GM12865 (cell line): ENCODE results near the gene RC3H2.

Experiments used
- DNase-seq: peaks from one replicate; pipeline ENCODE4 v3.0.0; 2010; ENCODE audit warnings: low read depth
- H3K4me3 ChIP-seq: 2 replicates; pipeline ENCODE4 v1.5.1; 2011; ENCODE audit warnings: mild to moderate bottlenecking, low read depth, low read length, control low read depth
- CTCF ChIP-seq: IDR thresholded peaks from 2 replicates; pipeline ENCODE4 v1.5.1; 2011; ENCODE audit warnings: low read length, control low read depth, low read depth, inconsistent platforms; ENCODE audit not compliant: insufficient read depth; ENCODE audit errors: missing control alignments

The RC3H2 gene

GRCh38 chr9:122904823-122905710 is at the start of gene RC3H2:
Gene RC3H2, minus strand, starts transcription at chr9:122905359. Its CDS starts 7,850 bp downstream, at chr9:122897509.
- no peak for TF ChIP-seq CTCF

GRCh38 chr9:122954253-122954691 is 49.1 kb upstream of the RC3H2 start:
- no peak for TF ChIP-seq CTCF
- no peak for DNase-seq
- H3K4me3 ChIP-seq: no peak overlapping the region

More at GRCh38 chr9:122904823-122905710, at the start of gene RC3H2:
- H3K4me3 ChIP-seq: peak within 1 kb of the TSS; percentile 84
- peak; percentile 99 for DNase-seq

GRCh38 chr9:122951056-122951455 is 45.9 kb upstream of the RC3H2 start:
- no peak for TF ChIP-seq CTCF
- no peak overlapping the region for H3K4me3 ChIP-seq
- DNase-seq: no peak

GRCh38 chr9:122950263-122950662 is 45.1 kb upstream of the RC3H2 start:
- no peak overlapping the region for H3K4me3 ChIP-seq
- no peak for TF ChIP-seq CTCF
- DNase-seq: no peak

GRCh38 chr9:122949696-122950095 is 44.5 kb upstream of the RC3H2 start:
- TF ChIP-seq CTCF: no peak
- no peak for DNase-seq
- no peak overlapping the region for H3K4me3 ChIP-seq

- peak; percentile 46 for DNase-seq
- no peak for TF ChIP-seq CTCF
- H3K4me3 ChIP-seq: no peak overlapping the region
These were observed 43.2 kb upstream of the RC3H2 start for GRCh38 chr9:122948313-122948712.
